HG02943 (cell line): ENCODE results near the gene ATP5MC2.
"Not testable (repeated sequence)": the region's sequence is repeated elsewhere in the genome, so short reads cannot be mapped to it uniquely, and the experiment has no call there.

Experiments used
- ATAC-seq: cut with Tn5 transposase; IDR thresholded peaks from one replicate; pipeline ENCODE4 v1.9.1; 2021; ENCODE audit warnings: mild to moderate bottlenecking, low read depth, moderate library complexity; ENCODE audit not compliant: unreplicated experiment

The ATP5MC2 gene

DNA sequence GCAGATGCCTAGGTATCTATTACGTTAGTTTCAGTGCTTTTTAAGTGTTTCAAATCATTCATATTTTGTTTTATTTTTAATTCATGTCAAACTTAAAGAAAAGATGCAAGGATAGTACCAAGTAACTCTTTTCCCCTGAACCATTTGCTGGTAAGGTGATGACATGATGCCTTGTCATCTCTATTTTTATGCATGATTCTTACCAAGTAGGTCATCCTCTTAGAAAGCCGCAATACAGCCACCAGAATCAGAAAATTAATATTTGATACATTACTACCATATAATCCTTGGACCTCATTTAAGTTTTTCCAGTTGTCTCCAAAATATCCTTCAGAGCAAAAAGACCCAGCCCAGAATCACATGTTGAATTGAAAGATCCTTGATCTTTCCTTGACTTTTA is 22.3 kb downstream of the ATP5MC2 start:
- no peak for ATAC-seq

GRCh38 chr12:53652366-53652765 is 23.5 kb downstream of the ATP5MC2 start:
- ATAC-seq, result no peak

DNA sequence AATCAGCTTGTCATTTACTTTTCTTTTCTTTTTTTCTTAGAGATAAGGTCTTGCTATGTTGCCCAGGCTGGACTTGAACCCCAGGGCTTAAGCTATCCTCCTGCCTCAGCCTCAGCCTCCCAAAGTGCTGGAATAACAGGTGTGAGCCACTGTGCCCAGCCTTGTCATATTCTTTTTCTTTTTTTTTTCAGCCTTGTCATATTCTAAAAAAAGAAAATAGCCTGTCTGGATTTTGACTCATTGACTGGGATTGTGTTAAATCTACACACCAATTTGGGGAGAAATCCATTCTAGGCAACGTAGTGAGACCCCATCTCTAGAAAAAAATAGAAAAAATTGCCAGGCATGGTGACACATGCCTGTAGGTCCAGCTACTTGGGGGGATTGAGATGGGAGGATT is 24.1 kb downstream of the ATP5MC2 start:
- no peak for ATAC-seq

DNA sequence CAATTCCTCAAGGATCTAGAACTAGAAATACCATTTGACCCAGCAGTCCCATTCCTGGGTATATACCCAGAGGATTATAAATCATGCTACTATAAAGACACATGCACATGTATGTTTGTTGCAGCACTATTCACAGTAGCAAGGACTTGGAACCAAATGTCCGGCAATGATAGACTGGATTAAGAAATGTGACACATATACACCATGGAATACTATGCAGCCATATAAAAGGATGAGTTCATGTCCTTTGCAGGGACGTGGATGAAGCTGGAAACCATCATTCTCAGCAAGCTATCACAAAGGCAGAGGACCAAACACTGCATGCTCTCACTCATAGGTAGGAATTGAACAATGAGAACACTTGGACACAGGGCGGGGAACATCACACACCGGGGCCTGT is 29.6 kb downstream of the ATP5MC2 start:
- not testable (repeated sequence) for ATAC-seq

- no peak for ATAC-seq
Measured at GRCh38 chr12:53645165-53645564, 30.7 kb downstream of the ATP5MC2 start.

- ATAC-seq, result no peak
Measured at GRCh38 chr12:53644133-53644532, 31.8 kb downstream of the ATP5MC2 start.

DNA sequence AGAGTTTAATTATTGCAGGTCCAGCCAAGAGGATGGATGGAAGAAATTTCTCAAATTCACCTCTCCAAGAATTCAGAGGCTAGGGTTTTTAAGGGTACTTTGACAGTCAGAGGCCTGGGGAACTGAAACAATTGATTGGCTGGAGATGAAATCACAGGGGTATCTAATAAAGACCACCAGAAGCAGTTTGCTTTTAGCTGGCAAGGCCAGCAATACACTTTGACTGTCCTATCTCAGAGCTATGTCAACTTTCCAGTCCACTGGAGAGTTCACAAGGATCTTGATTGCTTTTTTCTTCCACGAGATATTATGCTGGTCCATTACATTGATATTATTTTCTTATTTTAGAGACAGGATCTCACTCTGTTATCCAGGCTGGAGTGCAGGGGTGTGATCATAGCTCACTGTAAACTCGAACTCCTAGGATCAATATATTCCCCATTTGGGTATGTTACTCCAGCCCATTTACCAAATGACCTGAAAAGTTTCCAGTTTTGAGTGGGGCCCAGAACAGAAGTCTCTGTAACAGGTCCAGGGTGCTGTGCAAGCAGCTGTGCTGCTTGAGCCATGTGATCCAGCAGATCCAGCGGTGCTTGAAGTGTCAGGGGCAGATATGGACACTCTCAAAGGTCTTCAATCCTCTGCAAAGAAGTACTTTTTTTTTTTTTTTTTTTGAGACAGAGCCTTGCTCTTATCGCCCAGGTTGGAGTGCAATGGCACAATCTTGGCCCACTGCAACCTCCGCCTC is 32.5 kb downstream of the ATP5MC2 start:
- ATAC-seq, result no peak

DNA sequence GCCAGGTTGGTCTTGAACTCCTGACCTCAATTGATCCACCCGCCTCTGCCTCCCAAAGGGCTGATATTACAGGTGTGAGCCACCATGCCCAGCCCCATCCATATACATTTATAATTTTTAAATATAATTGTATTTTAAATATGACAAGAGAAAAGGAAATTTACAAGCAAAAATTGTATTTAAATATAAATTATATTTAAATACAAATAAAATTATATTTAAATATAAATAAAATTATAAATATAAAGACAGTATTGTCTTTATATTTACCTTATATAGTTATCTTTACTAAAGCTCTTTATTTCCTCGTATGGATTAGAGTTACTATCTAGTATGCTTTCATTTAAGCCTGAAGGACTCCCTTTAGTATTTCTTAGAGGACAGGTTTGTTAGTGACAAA is 37.8 kb downstream of the ATP5MC2 start:
- ATAC-seq, result no peak

GRCh38 chr12:53636641-53637040 is 39.2 kb downstream of the ATP5MC2 start:
- no peak for ATAC-seq

DNA sequence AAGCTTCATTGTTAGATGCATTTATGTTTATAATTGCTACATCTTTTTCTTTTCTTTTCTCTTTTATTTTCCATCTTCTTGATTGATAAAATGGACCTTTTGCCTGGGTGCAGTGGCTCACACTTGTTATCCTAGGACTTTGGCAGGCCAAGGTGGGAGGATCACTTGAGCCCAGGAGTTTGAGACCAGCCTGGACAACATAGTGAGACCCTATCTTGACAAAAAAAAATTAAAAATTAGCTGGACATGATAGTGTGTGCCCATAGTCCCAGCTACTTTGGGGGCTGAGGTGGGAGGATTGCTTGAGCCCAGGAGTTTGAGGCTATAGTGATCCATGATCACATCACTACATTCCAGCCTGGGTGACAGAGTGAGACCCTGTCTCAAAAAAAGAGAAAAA is 40.2 kb downstream of the ATP5MC2 start:
- ATAC-seq, result not testable (repeated sequence)

GRCh38 chr12:53631721-53632120 is 44.2 kb downstream of the ATP5MC2 start:
- no peak for ATAC-seq

GRCh38 chr12:53627919-53628318 is 48.0 kb downstream of the ATP5MC2 start:
- ATAC-seq, result no peak

- ATAC-seq, result no peak
Measured at GRCh38 chr12:53626702-53627169, 49.1 kb downstream of the ATP5MC2 start.

- peak; percentile 97 for ATAC-seq
Measured at GRCh38 chr12:53625946-53626701, 49.8 kb downstream of the ATP5MC2 start, which contains the start of gene ATF7. ATF7 (minus strand) TSS chr12:53626382; CDS start chr12:53601000, 25,382 bp downstream.

DNA sequence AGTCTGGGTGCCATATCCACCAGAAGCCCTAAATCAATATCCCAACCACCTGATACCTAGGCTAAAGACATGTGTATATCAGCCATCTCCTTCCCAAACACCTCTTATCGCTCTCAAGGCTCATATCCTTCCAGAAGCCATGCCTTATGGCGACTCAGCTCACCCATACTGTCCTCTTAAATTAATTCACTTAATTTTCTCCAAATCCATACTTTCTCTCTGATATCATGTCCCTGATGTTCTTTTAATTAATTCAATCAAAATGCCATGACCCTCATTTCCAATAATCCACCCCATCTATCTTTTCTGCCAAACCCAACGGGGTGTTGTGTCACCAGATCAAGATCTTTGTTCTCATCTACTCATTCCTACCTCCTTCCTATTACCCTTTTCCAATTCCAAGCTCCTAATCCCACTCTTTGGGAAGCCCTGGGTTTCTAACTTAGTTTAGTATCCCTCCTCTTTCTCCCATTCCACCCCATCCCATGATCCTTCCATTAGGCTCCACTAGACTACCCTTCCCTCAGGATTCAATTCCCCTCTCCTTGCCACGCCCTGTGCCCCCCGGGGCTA is 50.4 kb downstream of the ATP5MC2 start:
- ATAC-seq, result no peak

- no peak for ATAC-seq
Measured at GRCh38 chr12:53624956-53625355, 50.9 kb downstream of the ATP5MC2 start.

DNA sequence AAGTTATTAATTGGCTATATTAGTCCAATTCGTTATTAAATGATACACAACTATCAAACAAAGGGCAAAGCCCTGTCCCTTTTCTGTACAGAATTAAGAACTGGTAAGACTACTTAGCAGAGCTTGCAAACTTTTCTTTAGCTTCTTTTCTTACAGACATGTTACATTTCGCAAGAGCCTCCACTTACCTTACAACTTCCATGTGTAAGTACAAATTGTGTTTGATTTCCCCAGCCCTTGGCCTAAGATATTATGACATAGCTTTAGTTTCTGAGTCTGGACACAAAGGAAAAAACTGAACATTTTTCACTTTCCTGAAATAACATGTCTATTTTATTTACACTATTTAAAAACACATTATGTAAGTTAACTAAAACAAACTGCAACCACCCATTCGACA is 51.4 kb downstream of the ATP5MC2 start:
- ATAC-seq, result no peak

DNA sequence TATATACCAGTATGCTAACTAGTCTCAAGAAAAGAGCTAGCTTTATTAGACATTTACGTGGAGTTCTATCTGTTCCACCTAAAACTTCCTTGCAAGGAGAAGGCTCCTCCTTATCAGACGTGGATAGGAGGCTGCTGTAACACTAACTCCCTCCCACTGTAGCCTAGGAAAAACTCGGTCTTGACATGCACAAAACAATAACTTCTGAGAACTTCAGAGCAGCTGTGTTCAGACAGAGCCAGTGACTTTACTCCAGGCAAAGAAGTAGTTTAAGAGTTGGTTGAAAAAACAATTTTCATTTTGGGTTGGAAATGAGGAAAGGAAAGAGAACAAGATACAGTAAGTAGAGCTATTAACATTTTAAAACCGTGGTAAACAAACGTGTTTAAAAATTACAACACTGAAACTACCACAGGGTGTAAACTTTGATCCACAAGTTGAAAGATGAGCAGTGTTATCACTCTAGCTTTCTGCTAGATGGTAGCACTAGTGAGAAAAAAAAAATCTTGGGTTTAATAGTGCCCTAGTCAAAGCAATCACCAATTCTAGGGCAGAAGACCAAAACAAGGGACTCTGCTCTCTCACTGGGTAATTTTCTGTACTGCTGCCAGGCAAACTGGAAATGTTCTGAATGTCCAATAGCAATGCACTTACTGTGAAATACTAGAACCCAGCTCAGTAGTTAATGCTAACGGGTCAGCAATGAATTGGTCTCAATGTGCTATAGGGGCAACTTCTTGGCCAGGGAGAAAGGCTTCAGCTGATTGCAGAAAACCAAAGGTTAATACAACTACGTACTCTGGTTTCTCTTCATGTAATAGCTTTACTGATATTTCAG is 52.1 kb downstream of the ATP5MC2 start:
- no peak for ATAC-seq

DNA sequence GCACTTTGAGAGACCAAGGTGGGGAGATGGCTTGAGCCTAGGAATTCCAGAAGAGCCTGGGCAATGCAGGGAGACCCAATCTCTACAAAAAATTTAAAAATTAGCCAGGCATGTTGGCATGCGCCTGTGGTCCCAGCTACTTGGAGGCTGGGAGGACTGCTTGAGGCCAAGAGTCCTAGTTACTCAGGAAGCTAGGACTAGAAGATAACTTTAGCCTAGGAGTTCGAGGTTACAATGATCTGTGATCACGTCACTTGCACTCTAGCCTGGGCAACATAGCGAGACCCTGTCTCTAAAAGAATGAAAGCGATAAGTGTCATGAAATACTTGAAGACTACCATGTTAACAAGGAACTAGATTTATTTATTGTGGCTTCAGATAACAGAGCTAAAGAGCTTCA is 53.2 kb downstream of the ATP5MC2 start:
- ATAC-seq, result no peak

- no peak for ATAC-seq
Measured at GRCh38 chr12:53618275-53618674, 57.6 kb downstream of the ATP5MC2 start.

DNA sequence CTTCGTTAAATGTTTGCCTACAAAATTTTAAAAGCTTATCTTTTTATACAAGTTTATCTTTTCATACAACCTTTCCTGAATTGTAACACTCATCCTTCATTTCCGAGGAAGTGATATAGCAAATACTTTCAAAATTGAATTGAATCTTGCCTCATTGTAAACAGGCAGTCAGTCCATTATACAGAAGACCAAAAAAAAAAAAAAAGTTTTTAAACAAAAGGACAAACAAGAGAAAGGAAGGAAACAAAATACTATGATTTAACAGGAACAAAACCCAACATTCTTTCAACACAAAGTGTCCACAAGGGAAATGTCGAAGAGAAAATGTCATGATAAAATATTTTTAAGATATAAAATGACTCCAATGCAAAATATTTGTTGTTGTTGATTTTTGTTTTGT is 58.2 kb downstream of the ATP5MC2 start:
- ATAC-seq, result no peak
